Osteoblast (primary cell): ENCODE data around the gene AGBL4. TPM values are rescaled to one million over a fixed set of nuclear protein-coding genes. Genes with fewer than 3 reads are reported as not detected.

Experiments
- DNase-seq: peaks from one replicate; pipeline ENCODE4 v3.0.0; 2011; ENCODE audit warnings: low spot score, mixed read lengths; ENCODE audit not compliant: insufficient read length; ENCODE audit errors: missing footprints
- H2AFZ ChIP-seq: 2 replicates; pipeline ENCODE4 v1.6.0; 2011; ENCODE audit warnings: mild to moderate bottlenecking, low read length
- H3K27ac ChIP-seq: 2 replicates; pipeline ENCODE4 v1.5.1; 2011; ENCODE audit warnings: mild to moderate bottlenecking, low read depth, low read length, moderate library complexity
- H3K27me3 ChIP-seq: 2 replicates; pipeline ENCODE4 v1.6.0; 2012; ENCODE audit warnings: mild to moderate bottlenecking, control low read depth, inconsistent platforms, low read length, moderate library complexity; ENCODE audit not compliant: insufficient read depth
- H3K36me3 ChIP-seq: 2 replicates; pipeline ENCODE4 v1.5.1; 2011; ENCODE audit warnings: mild to moderate bottlenecking, low read length, control low read depth, moderate library complexity; ENCODE audit not compliant: insufficient read depth
- H3K4me1 ChIP-seq: 2 replicates; pipeline ENCODE4 v1.5.1; 2011; ENCODE audit warnings: mild to moderate bottlenecking, low read length, control low read depth, moderate library complexity; ENCODE audit not compliant: insufficient read depth
- H3K4me2 ChIP-seq: 2 replicates; pipeline ENCODE4 v1.6.0; 2011; ENCODE audit warnings: mild to moderate bottlenecking, low read length; ENCODE audit not compliant: insufficient read depth
- H3K4me3 ChIP-seq: fragments of 200-600 bp; sonication (generic); 3 replicates; pipeline ENCODE4 v1.5.1; 2012; ENCODE audit warnings: mild to moderate bottlenecking, low read length, inconsistent platforms; ENCODE audit not compliant: insufficient read depth
- H3K79me2 ChIP-seq: 2 replicates; pipeline ENCODE4 v1.6.0; 2012; ENCODE audit warnings: mild to moderate bottlenecking, low read length, control low read depth, inconsistent platforms; ENCODE audit not compliant: insufficient read depth
- H3K9me3 ChIP-seq: 2 replicates; pipeline ENCODE4 v1.5.1; 2011; ENCODE audit warnings: low read depth, low read length, control low read depth
- H4K20me1 ChIP-seq: 2 replicates; pipeline ENCODE4 v1.6.0; 2012; ENCODE audit warnings: mild to moderate bottlenecking, low read length, control low read depth; ENCODE audit not compliant: insufficient read depth
- total RNA-seq: library from RNA; depleted of rRNA; stranded (reverse); fragments of >200 nt; gene quantifications from 2 replicates; pipeline ENCODE4 v1.2.3, GENCODE V29; 2012
- TF ChIP-seq, protein P1 (sequence below): IDR thresholded peaks from 2 replicates; pipeline ENCODE4 v1.5.1; 2011; ENCODE audit warnings: mild to moderate bottlenecking, low read depth, low read length, moderate library complexity; ENCODE audit errors: extremely low read depth

AGBL4 gene
- total RNA-seq, 1 donor = not detected

DNA sequence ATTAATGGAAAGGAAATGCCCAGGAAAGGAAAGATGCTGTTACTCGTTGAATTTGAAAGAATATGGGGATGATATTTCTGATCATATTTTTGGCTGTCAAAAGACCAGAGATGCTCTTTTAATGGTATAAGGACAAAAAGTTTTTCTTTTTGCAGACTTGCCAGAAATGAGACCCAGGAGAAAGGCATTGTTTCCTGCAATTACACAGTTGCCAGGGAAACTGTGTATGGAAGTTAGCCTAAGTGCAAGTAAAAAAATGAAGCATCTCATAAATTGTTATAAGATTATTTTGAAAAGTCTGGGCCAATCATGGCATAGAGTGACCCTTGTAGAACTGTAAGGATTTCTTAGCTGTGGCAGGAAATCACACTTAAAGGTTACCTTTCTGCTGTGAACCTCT, 1091.4 kb downstream of the AGBL4 start:
- Histone ChIP-seq H3K4me2 (no peak overlapping the region), H3K4me3 (no peak overlapping the region), H3K4me1 (no peaks in the 10 kb centered on the region), H3K27me3 (no peaks in the 10 kb centered on the region), H4K20me1 (no peaks in the 10 kb centered on the region), H2AFZ (no peak overlapping the region), H3K36me3 (no peaks in the 10 kb centered on the region), H3K79me2 (no peaks in the 10 kb centered on the region), H3K9me3 (no peaks in the 10 kb centered on the region), H3K27ac (no peak overlapping the region)
- TF ChIP-seq, protein P1, sequence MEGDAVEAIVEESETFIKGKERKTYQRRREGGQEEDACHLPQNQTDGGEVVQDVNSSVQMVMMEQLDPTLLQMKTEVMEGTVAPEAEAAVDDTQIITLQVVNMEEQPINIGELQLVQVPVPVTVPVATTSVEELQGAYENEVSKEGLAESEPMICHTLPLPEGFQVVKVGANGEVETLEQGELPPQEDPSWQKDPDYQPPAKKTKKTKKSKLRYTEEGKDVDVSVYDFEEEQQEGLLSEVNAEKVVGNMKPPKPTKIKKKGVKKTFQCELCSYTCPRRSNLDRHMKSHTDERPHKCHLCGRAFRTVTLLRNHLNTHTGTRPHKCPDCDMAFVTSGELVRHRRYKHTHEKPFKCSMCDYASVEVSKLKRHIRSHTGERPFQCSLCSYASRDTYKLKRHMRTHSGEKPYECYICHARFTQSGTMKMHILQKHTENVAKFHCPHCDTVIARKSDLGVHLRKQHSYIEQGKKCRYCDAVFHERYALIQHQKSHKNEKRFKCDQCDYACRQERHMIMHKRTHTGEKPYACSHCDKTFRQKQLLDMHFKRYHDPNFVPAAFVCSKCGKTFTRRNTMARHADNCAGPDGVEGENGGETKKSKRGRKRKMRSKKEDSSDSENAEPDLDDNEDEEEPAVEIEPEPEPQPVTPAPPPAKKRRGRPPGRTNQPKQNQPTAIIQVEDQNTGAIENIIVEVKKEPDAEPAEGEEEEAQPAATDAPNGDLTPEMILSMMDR = no peak
- no peak for DNase-seq

DNA sequence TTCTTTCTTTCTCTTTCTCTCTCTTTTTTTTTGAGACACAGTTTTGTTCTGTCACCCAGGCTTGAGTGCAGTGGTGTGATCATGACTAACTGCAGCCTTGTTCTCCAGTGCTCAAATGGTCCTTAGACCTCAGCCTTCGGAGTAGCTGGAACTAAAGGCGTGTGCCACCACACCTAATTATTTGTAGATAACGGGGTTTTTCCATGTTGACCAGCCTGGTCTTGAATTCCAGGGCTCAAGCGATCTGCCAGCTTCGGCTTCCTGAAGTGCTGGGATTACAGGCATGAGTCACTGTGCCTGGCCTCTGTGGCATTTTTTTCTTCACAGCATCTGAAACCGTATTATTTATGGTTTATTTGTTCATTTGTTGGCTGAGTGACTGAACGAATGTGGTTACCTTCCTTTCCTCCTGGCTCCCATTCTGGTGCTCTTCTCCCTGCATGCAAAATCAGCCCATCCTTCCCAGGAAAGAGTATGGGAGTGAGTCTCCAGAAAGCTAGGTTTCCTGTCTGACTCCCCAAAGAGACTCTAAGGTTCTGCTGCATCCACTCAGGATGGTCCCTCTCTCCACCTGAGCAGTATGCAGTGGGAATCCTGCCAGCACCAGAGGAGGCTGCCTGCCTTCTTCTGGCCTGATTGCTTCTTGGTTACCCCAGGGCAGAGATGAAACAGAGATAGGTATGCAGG, 1092.1 kb downstream of the AGBL4 start:
- Histone ChIP-seq H4K20me1 (no peaks in the 10 kb centered on the region), H2AFZ (peak overlapping the region; percentile 31), H3K36me3 (no peaks in the 10 kb centered on the region), H3K27ac (no peak overlapping the region), H3K4me3 (peak overlapping the region; percentile 51), H3K4me1 (no peaks in the 10 kb centered on the region), H3K79me2 (no peaks in the 10 kb centered on the region), H3K4me2 (peak overlapping the region; percentile 52), H3K9me3 (no peaks in the 10 kb centered on the region), H3K27me3 (no peaks in the 10 kb centered on the region)
- TF ChIP-seq, protein P1 = no peak
- DNase-seq = no peak

DNA sequence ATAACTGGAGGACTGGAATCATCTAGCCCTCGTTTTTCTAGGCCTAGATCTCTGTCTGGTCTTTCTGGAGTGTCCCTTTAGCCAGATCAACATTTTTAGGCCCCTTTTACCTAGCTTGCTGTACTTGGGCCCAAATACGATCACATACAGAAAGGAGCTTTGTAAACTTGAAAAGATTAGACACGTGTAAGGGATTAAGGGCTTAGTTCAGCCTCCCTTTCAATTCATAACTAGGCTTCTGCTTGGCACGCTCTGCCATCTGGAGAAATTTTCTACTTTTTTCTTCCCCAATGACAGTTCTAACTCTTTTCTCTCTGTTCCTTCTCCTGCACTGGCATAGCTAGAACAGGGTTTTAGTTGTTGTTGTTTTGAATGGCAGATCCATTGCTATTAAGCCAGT, 1093.7 kb downstream of the AGBL4 start:
- no peaks in the 10 kb centered on the region for H3K79me2 ChIP-seq
- DNase-seq = no peak
- no peak overlapping the region for H3K4me2 ChIP-seq
- TF ChIP-seq, protein P1 = no peak
- no peak overlapping the region for H3K4me3 ChIP-seq
- H3K36me3 ChIP-seq = no peaks in the 10 kb centered on the region
- H3K4me1 ChIP-seq = no peaks in the 10 kb centered on the region
- H3K9me3 ChIP-seq = no peaks in the 10 kb centered on the region
- no peaks in the 10 kb centered on the region for H4K20me1 ChIP-seq
- no peak overlapping the region for H3K27ac ChIP-seq
- H2AFZ ChIP-seq = no peak overlapping the region
- H3K27me3 ChIP-seq = no peaks in the 10 kb centered on the region

DNA sequence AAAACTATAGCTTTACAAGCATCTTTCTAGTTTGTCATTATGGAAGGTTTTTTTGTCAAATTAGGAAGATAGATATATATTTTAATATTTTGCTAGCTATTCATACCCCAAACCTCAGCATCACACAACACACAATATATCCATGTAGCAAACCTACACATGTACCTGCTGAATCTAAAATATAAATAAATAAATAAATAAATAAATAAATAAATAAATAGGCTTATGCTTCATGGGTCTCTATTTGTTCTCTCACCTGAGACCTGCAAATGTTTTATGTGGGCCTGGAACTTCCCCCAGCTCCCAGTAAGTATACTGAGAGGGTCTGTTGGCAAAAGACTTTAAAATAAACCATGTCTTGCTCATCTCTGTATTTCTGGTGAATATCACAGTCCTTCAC, 1099.7 kb downstream of the AGBL4 start:
- Histone ChIP-seq H4K20me1 (no peaks in the 10 kb centered on the region), H3K4me2 (no peak overlapping the region), H2AFZ (no peak overlapping the region), H3K27me3 (no peaks in the 10 kb centered on the region), H3K4me3 (no peak overlapping the region), H3K36me3 (no peaks in the 10 kb centered on the region), H3K9me3 (no peaks in the 10 kb centered on the region), H3K27ac (no peak overlapping the region), H3K79me2 (no peaks in the 10 kb centered on the region), H3K4me1 (no peaks in the 10 kb centered on the region)
- TF ChIP-seq, protein P1 = no peak
- no peak for DNase-seq
